NK-92 treated with Interleukin-12 subunit alpha and Interleukin-12 subunit beta, amount 100 ng/mL, for 24 hours (cell line): ENCODE measurements around the gene TBC1D3C.
"Not testable (repeated sequence)": the region's sequence is repeated elsewhere in the genome, so short reads cannot be mapped to it uniquely, and the experiment has no call there.

Source experiments
- DNase-seq: peaks from one replicate; lab custom pipeline; 2025; lab: John Stamatoyannopoulos, UW

TBC1D3C gene

GRCh38 chr17:38068534-38068933, at the start of gene TBC1D3C:
Gene TBC1D3C, minus strand, starts transcription at chr17:38068634. Its CDS starts 1,568 bp downstream, at chr17:38067066.
- not testable (repeated sequence) for DNase-seq

- not testable (repeated sequence) for DNase-seq
These were observed 30.8 kb upstream of the TBC1D3C start for GRCh38 chr17:38099262-38099661.

GRCh38 chr17:38094059-38094694, 25.7 kb upstream of the TBC1D3C start:
- DNase-seq, result not testable (repeated sequence)

GRCh38 chr17:38088120-38088519, 19.7 kb upstream of the TBC1D3C start:
- not testable (repeated sequence) for DNase-seq

- DNase-seq, result not testable (repeated sequence)
These were observed 18.9 kb upstream of the TBC1D3C start for GRCh38 chr17:38087344-38087743.
